ENCODE results near the gene MAP3K8.
"Not testable (repeated sequence)": the region's sequence is repeated elsewhere in the genome, so short reads cannot be mapped to it uniquely, and the experiment has no call there.

MAP3K8 gene

DNA sequence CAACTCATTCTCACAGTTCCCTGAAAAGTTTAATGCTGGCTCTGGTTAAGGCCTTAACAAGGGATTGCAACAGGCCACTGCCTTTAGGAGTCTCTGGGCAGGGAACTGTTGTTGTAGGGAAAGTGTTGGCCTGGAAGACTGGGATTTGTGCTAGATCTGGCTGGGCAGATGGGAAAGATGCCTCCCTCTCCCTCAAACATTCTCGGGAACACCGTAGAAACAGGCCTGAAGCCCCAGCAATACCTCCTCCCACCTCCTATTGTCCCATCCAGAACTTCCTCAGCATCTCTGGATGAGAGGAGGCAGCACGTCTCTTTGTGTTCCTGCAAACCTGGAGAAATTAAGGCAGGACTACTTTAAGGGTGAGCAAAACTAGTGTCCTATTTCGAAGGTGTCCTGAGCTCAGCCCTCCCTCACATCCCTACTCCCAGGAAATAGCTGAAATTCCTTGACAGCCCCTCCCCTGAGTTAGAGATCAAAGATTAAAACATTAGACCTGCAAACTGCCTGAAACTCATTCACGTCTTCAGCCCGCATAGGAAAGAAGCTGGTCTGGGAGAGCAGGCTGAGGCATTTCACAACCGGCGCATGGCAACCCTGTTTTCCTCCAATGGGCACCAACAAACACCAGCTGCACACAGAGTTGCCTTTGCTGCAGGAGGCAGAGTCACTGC is 10.9 kb upstream of the MAP3K8 start:
- DNase-seq (ENCODE audit: low read depth in 2 of 2), result no peak

DNA sequence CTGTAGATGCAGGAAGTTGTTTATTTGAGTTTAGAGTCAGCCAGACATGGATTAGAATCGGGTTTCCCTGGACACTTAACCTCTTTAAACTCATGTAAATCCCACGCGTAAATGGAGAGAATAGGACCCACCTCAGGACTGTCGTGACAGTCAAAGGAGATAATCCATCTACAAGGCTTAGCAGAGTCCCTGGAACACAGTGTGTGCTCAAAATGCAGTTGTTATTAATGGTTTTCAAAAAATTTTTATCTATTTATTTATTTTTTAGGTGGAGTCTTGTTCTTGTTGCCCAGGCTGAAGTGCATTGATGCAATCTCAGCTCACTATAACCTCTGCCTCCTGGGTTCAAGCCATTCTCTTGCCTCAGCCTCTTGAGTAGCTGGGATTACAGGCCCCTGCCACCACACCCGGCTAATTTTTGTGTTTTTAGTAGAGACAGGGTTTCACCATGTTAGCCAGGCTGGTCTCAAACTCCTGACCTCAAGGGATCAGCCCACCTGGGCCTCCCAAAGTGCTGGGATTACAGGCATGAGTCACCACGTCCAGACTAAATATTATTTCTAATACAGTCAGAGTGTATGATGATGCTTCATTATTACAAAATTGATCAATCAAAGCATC is 10.2 kb upstream of the MAP3K8 start:
- not testable (repeated sequence) for DNase-seq (ENCODE audit: low read depth in 2 of 2)

GRCh38 chr10:30425336-30426075 is 8.5 kb upstream of the MAP3K8 start:
- DNase-seq (ENCODE audit: low read depth in 2 of 2), result no peak

- DNase-seq (ENCODE audit: low read depth in 2 of 2), result no peak
These were observed 3.3 kb upstream of the MAP3K8 start for GRCh38 chr10:30430544-30431298.

- no peak for DNase-seq (ENCODE audit: low read depth in 2 of 2)
These were observed 2.5 kb upstream of the MAP3K8 start for GRCh38 chr10:30431435-30431911.

GRCh38 chr10:30432622-30433305 is 1.2 kb upstream of the MAP3K8 start:
- DNase-seq (ENCODE audit: low read depth in 2 of 2), result no peak

- DNase-seq (ENCODE audit: low read depth in 2 of 2), result no peak
These were observed 666 bp upstream of the MAP3K8 start for GRCh38 chr10:30433306-30433729.

GRCh38 chr10:30434273-30435072 is 489 bp downstream of the MAP3K8 start:
- peak in 1 of 2 donors; percentile 50 for DNase-seq (ENCODE audit: low read depth in 2 of 2)

DNA sequence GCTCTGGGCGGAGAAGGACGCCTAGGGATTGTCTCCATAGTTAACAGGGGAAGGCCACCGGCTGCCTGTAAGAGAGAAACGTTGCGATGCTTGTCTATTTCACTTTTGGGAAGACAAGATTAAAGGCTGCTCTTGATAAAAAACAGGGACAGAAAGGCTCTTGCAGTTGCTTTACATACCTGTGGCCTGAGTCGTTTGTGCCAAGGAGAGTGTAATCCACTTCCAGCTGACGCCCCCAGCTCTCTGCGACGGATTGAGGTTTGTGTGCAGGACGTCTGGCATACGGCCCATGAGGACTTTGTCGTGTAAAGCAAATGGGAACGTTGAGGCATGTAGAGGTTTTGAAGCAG is 1.1 kb downstream of the MAP3K8 start:
- no peak for DNase-seq (ENCODE audit: low read depth in 2 of 2)

GRCh38 chr10:30435499-30436167 is 1.6 kb downstream of the MAP3K8 start:
- DNase-seq (ENCODE audit: low read depth in 2 of 2), result not testable (repeated sequence)

DNA sequence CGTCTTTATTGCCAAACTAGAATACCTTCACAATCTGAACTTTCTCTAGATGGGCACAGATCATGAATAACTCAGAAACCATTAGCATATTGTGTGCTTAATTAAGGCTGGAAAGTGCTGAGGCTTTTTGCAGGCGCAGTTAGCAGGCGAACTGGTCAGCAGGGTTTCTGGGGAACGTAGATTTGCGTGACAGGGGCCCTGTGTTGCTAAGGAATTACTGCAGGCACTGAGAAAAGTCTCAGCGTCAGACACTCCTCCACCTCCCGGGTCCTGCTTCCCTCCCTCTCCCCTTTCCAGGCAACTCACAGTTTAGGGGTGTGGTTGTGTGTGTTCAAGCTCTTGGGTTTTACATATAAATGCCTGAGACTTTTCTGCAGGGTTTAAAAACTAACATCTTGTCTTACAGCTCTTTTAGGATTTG is 2.2 kb downstream of the MAP3K8 start:
- no peak for DNase-seq (ENCODE audit: low read depth in 2 of 2)

DNA sequence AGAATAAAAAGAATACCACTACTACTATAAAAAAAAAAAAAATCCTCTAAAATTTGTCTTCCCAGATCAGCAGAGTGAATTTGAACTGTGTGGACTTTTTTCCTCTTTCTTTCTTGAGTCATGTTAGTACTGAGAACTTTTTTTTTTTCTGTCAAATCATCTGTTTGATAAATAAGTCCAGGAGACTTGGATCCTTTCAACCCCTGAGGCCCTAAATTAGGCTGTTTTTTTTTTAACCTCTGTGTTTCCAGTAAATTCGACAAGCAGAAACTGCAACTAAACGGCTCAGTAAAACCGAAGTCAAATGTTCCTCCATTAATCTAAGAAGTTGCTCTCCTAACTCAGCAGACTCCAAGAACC is 2.7 kb downstream of the MAP3K8 start:
- no peak for DNase-seq (ENCODE audit: low read depth in 2 of 2)

GRCh38 chr10:30437031-30437841 is 3.3 kb downstream of the MAP3K8 start:
- no peak for DNase-seq (ENCODE audit: low read depth in 2 of 2)

DNA sequence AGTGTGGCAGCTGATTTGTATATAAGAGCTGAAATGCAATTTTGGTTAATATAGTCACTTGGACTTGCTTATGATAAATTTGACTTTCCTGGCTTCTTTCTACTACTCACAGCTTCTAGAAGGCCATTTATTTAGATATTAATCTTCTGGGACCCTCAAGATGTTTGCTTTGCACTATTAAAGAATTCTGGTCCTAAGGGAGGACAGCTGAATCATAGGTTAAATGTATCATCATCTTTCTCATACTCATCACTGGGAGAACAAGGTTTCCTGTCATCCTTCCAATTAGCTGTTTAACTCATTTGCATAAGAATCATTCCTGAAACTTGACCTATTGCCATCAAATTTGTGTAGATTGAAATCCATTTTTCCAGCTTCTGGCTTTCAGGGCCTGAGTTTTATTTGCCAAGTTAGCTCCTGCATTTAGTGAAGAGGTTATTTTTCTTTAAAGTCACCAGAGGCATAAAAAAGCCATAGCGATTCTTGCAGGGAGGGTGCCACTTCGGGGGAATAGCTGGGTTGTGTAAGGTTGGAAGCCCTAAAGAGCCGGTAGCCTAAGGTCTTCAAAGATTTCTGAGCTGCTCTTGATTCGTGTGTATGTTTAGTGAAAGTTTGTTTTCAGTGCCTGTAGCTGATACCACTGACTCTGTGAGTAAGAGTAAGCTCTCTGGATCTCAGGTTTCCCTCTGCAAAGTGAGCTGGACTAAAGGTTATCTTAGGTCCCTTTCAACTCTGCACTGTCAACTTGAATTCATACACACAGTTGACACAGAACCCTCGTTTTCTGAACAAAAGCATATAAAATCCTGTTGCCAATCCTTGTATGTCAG is 4.3 kb downstream of the MAP3K8 start:
- DNase-seq (ENCODE audit: low read depth in 2 of 2), result no peak

DNA sequence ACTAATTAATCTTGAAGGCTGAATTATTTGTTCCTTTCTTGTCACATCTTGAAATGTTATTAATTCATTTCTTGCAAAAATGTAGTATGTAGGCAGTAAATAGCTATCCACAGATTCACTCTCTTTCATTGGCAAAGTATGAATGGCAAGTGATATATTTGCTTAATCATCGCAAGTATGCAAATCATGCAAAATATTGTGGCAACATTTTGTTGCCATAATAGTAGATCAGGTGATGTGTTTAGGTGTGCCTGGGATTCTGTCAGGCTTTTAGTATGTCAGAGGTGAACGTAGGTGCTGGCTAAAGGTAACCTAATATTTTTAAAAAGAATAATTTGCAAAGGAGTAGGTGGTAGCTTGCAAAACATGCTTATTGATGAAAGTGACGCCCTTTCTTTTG is 5.9 kb downstream of the MAP3K8 start:
- DNase-seq (ENCODE audit: low read depth in 2 of 2), result no peak

- no peak for DNase-seq (ENCODE audit: low read depth in 2 of 2)
These were observed 8.1 kb downstream of the MAP3K8 start for GRCh38 chr10:30442019-30442606.

DNA sequence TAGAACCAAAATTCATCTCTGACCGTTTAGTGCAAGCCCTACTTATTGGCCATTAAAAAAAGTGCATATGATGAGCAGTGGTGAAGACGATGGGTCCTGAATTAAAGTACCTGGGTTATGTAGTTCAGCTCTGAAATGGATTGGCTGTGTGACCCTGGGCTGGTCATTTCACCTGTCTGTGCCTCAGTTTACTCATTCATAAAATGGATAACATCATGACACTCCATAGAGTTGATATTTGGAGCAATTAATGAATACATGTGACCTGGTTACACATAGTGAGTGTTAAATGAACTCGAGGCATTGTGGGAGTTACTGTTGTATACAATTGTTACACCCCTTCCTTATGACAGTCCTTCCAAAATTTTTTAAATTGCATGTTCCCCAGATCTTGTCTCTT is 9.1 kb downstream of the MAP3K8 start:
- no peak for DNase-seq (ENCODE audit: low read depth in 2 of 2)

GRCh38 chr10:30445711-30446110 is 11.7 kb downstream of the MAP3K8 start:
- DNase-seq (ENCODE audit: low read depth in 2 of 2), result no peak

Measured in activated CD4-positive, alpha-beta T cell treated with anti-CD3 and anti-CD28 coated beads for 24 hours (primary cell).